HG03175 (cell line): ENCODE data around the gene EPHB2.

ENCODE experiments used
- ATAC-seq: cut with Tn5 transposase; IDR thresholded peaks from one replicate; pipeline ENCODE4 v1.9.1; 2021; ENCODE audit warnings: mild to moderate bottlenecking, moderate library complexity; ENCODE audit not compliant: unreplicated experiment

Gene EPHB2

GRCh38 chr1:22749919-22750684, 39.5 kb downstream of the EPHB2 start:
- ATAC-seq, result no peak

GRCh38 chr1:22750685-22751051, 40.0 kb downstream of the EPHB2 start:
- no peak for ATAC-seq

GRCh38 chr1:22751124-22751531, 40.5 kb downstream of the EPHB2 start:
- no peak for ATAC-seq

GRCh38 chr1:22752339-22752738, 41.7 kb downstream of the EPHB2 start:
- no peak for ATAC-seq

GRCh38 chr1:22753481-22753971, 42.9 kb downstream of the EPHB2 start:
- no peak for ATAC-seq

- ATAC-seq, result peak; percentile 62
Observed at GRCh38 chr1:22754106-22754768, 43.6 kb downstream of the EPHB2 start.

GRCh38 chr1:22754824-22755223, 44.2 kb downstream of the EPHB2 start:
- ATAC-seq, result no peak

- ATAC-seq, result no peak
Observed at GRCh38 chr1:22755641-22756040, 45.0 kb downstream of the EPHB2 start.

- no peak for ATAC-seq
Observed at GRCh38 chr1:22756125-22756735, 45.6 kb downstream of the EPHB2 start.

GRCh38 chr1:22760455-22760854, 49.8 kb downstream of the EPHB2 start:
- no peak for ATAC-seq

GRCh38 chr1:22761101-22761500, 50.5 kb downstream of the EPHB2 start:
- ATAC-seq, result no peak

GRCh38 chr1:22761821-22762220, 51.2 kb downstream of the EPHB2 start:
- no peak for ATAC-seq

GRCh38 chr1:22763487-22764200, 53.0 kb downstream of the EPHB2 start:
- peak; percentile 65 for ATAC-seq

GRCh38 chr1:22767852-22768251, 57.2 kb downstream of the EPHB2 start:
- ATAC-seq, result no peak

GRCh38 chr1:22769932-22770331, 59.3 kb downstream of the EPHB2 start:
- ATAC-seq, result no peak

GRCh38 chr1:22772014-22772413, 61.4 kb downstream of the EPHB2 start:
- ATAC-seq, result no peak

GRCh38 chr1:22773981-22774832, 63.6 kb downstream of the EPHB2 start:
- ATAC-seq, result no peak

GRCh38 chr1:22774833-22775182, 64.2 kb downstream of the EPHB2 start:
- no peak for ATAC-seq

- no peak for ATAC-seq
Observed at GRCh38 chr1:22775478-22775877, 64.8 kb downstream of the EPHB2 start.

- ATAC-seq, result no peak
Observed at GRCh38 chr1:22776035-22776613, 65.5 kb downstream of the EPHB2 start.
